ENCODE measurements around the gene MARK2. TPM values are rescaled to one million over a fixed set of nuclear protein-coding genes. Genes with fewer than 3 reads are reported as not detected.
A peak's percentile ranks its signal among the peaks of the same experiment; 100 is the strongest.
"Not testable (repeated sequence)": the region's sequence is repeated elsewhere in the genome, so short reads cannot be mapped to it uniquely, and the experiment has no call there.

Gene MARK2
- polyA plus RNA-seq, 10 donors = 15.8 to 21.8 (median 16.9) TPM

GRCh38 chr11:63851364-63851763 lies 12.5 kb downstream of the MARK2 start:
- no peak for DNase-seq

GRCh38 chr11:63853476-63853875 lies 14.6 kb downstream of the MARK2 start:
- DNase-seq = no peak

GRCh38 chr11:63854696-63855095 lies 15.8 kb downstream of the MARK2 start:
- DNase-seq = no peak

- no peak for DNase-seq
Measured at GRCh38 chr11:63855975-63856374, 17.1 kb downstream of the MARK2 start.

- DNase-seq = no peak
Measured at GRCh38 chr11:63858628-63859550, 20.0 kb downstream of the MARK2 start.

- no peak for DNase-seq
Measured at GRCh38 chr11:63862923-63863322, 24.0 kb downstream of the MARK2 start.

- not testable (repeated sequence) for DNase-seq
Measured at GRCh38 chr11:63863620-63864019, 24.7 kb downstream of the MARK2 start.

GRCh38 chr11:63866211-63866610 lies 27.3 kb downstream of the MARK2 start:
- DNase-seq = no peak

- no peak for DNase-seq
Measured at GRCh38 chr11:63867511-63867910, 28.6 kb downstream of the MARK2 start.

- no peak for DNase-seq
Measured at GRCh38 chr11:63868399-63869064, 29.6 kb downstream of the MARK2 start.

GRCh38 chr11:63869171-63869591 lies 30.3 kb downstream of the MARK2 start:
- no peak for DNase-seq

GRCh38 chr11:63869683-63870082 lies 30.8 kb downstream of the MARK2 start:
- DNase-seq = no peak

GRCh38 chr11:63870351-63871140 lies 31.6 kb downstream of the MARK2 start:
- DNase-seq = peak in 1 of 3 donors; percentile 55

GRCh38 chr11:63871962-63872799 lies 33.3 kb downstream of the MARK2 start:
- peak; percentile 62 to 80 (median 76) for DNase-seq

GRCh38 chr11:63872800-63873197 lies 33.9 kb downstream of the MARK2 start:
- DNase-seq = no peak

GRCh38 chr11:63873311-63873710 lies 34.4 kb downstream of the MARK2 start:
- no peak for DNase-seq

- DNase-seq = no peak
Measured at GRCh38 chr11:63874511-63874910, 35.6 kb downstream of the MARK2 start.

GRCh38 chr11:63875506-63876065 lies 36.7 kb downstream of the MARK2 start:
- DNase-seq = no peak

GRCh38 chr11:63876616-63877015 lies 37.7 kb downstream of the MARK2 start:
- no peak for DNase-seq

- no peak for DNase-seq
Measured at GRCh38 chr11:63877658-63878241, 38.8 kb downstream of the MARK2 start.

All from muscle of back (tissue), 11 donors.